Loucy (cell line): ENCODE data around the gene ACSF2.

Source experiments
- H2AFZ ChIP-seq: fragments of 200-600 bp; sonication (generic); 2 replicates; pipeline ENCODE4 v1.6.0; 2016; ENCODE audit warnings: antibody characterized with exemption, mild to moderate bottlenecking, low read length, moderate library complexity
- H3F3A ChIP-seq: fragments of 200-600 bp; 2 replicates; pipeline ENCODE4 v1.6.0; 2016; ENCODE audit warnings: antibody characterized with exemption, low read depth, mild to moderate bottlenecking
- H3K27me3 ChIP-seq: fragments of 200-600 bp; sonication (generic); 2 replicates; pipeline ENCODE4 v1.6.1; 2014; ENCODE audit warnings: low read length, mild to moderate bottlenecking; ENCODE audit not compliant: insufficient read depth, poor library complexity, severe bottlenecking
- H3K36me3 ChIP-seq: fragments of 200-600 bp; sonication (generic); 2 replicates; pipeline ENCODE4 v1.6.1; 2016; ENCODE audit warnings: low read length; ENCODE audit not compliant: insufficient read depth
- H3K4me1 ChIP-seq: fragments of 200-600 bp; sonication (generic); 2 replicates; pipeline ENCODE4 v1.5.1; 2014; ENCODE audit warnings: low read length, mild to moderate bottlenecking; ENCODE audit not compliant: insufficient read depth, poor library complexity, severe bottlenecking
- H3K4me2 ChIP-seq: fragments of 200-600 bp; sonication (generic); 2 replicates; pipeline ENCODE4 v1.6.0; 2014; ENCODE audit warnings: antibody characterized with exemption, low read length, low read depth, mild to moderate bottlenecking; ENCODE audit not compliant: poor library complexity, severe bottlenecking
- H3K4me3 ChIP-seq: fragments of 200-600 bp; sonication (generic); 2 replicates; pipeline ENCODE4 v1.5.1; 2014; ENCODE audit warnings: low read length, mild to moderate bottlenecking, mixed read lengths; ENCODE audit not compliant: poor library complexity, severe bottlenecking
- H3K79me2 ChIP-seq: fragments of 200-600 bp; sonication (generic); 2 replicates; pipeline ENCODE4 v1.6.1; 2014; ENCODE audit warnings: low read length; ENCODE audit not compliant: insufficient read depth
- H3K9ac ChIP-seq: fragments of 200-600 bp; sonication (generic); 2 replicates; pipeline ENCODE4 v1.6.0; 2014; ENCODE audit warnings: mild to moderate bottlenecking, low read depth, low read length, moderate library complexity; ENCODE audit not compliant: poor library complexity, severe bottlenecking
- H3K9me2 ChIP-seq: fragments of 200-600 bp; sonication (generic); replicated peaks from 2 replicates; pipeline ENCODE4 v1.6.1; 2016; ENCODE audit warnings: low read depth, low read length, mixed read lengths
- H3K9me3 ChIP-seq: fragments of 200-600 bp; sonication (generic); 2 replicates; pipeline ENCODE4 v1.6.1; 2014; ENCODE audit warnings: mild to moderate bottlenecking, antibody characterized with exemption, low read length, low read depth; ENCODE audit not compliant: insufficient read depth
- H4K20me1 ChIP-seq: fragments of 200-600 bp; sonication (generic); 2 replicates; pipeline ENCODE4 v1.6.0; 2014; ENCODE audit warnings: antibody characterized with exemption, low read length, mild to moderate bottlenecking; ENCODE audit not compliant: insufficient read depth, poor library complexity, severe bottlenecking
- EZH2phosphoT487 ChIP-seq: fragments of 200-600 bp; IDR thresholded peaks from 2 replicates; pipeline ENCODE4 v1.6.1; 2018; ENCODE audit warnings: antibody characterized with exemption, mild to moderate bottlenecking, moderate library complexity, borderline replicate concordance
- TF ChIP-seq, protein P1 (sequence below): fragments of 200-600 bp; sonication (generic); conservative IDR thresholded peaks from 2 replicates; pipeline ENCODE4 v1.5.1; 2014; ENCODE audit warnings: mild to moderate bottlenecking, antibody characterized with exemption, low read length

ACSF2 gene

DNA sequence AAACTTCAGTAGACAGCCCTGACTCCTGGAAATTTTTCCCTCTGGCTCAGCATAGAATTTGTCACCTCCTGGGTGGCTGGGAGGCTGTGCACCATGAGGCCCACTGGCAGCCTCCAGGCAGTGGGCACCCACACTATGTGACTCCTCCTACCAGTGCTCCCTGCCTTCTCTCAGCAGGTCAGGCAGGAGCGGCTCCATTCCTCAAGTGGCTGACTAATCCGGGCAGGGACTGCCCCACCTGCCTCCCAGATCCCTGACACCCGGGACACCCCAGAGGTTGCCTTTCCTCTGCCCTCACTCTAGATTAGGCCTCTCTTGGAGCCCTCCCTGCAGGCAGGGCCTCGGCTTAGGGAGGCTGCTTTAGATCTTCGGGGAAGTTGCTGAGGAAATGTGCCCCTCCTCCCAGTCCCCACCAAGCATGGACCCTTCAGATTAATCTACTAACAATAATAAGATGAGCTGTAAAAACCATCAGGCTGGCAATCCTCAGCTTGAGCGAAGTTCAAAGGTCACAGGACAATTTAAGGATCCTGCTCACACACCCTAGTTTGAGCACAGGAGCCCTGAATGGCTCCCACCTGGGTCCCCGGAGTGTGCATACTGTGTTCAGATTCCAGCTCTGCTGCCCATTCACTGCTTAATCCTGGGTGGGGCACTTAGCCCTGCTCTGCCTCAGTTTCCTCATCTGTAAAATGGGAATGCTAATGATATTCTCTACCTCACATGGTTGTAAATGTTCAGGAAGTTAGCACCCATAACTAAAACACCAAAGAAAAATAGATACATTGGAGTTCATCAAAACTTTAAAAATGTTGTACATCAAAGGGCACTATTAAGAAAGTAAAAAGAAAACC lies 72.2 kb downstream of the ACSF2 start:
- Histone ChIP-seq H3K4me2 (no peak overlapping the region), H3K27me3 (no peaks in the 10 kb centered on the region), H3K4me3 (no peak overlapping the region), H3K9me2 (no peaks in the 10 kb centered on the region), H4K20me1 (no peaks in the 10 kb centered on the region), H3K9me3 (no peaks in the 10 kb centered on the region), H3F3A (no peaks in the 10 kb centered on the region), H3K4me1 (no peaks in the 10 kb centered on the region), H3K36me3 (no peaks in the 10 kb centered on the region), H3K9ac (no peak overlapping the region), H2AFZ (no peak overlapping the region), H3K79me2 (no peaks in the 10 kb centered on the region)
- TF ChIP-seq EZH2phosphoT487: no peak
- TF ChIP-seq, protein P1, sequence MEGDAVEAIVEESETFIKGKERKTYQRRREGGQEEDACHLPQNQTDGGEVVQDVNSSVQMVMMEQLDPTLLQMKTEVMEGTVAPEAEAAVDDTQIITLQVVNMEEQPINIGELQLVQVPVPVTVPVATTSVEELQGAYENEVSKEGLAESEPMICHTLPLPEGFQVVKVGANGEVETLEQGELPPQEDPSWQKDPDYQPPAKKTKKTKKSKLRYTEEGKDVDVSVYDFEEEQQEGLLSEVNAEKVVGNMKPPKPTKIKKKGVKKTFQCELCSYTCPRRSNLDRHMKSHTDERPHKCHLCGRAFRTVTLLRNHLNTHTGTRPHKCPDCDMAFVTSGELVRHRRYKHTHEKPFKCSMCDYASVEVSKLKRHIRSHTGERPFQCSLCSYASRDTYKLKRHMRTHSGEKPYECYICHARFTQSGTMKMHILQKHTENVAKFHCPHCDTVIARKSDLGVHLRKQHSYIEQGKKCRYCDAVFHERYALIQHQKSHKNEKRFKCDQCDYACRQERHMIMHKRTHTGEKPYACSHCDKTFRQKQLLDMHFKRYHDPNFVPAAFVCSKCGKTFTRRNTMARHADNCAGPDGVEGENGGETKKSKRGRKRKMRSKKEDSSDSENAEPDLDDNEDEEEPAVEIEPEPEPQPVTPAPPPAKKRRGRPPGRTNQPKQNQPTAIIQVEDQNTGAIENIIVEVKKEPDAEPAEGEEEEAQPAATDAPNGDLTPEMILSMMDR: no peak

DNA sequence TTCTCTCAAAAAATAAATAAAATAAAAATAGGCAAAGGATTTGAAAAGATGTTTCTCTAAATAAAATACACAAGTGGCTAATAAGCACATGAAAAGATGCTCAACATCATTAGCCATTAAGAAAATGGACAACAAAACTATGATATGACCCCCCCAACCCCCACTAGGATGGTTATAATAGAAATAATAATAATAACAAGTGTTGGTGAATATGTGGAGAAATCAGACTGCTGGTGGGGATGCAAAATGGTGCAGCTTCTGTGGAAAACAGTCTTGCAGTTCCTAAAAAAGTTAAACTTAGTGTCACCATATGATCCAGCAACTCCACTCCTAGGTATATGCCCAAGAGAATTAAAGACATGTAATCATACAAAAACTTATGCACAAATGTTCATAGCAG lies 73.3 kb downstream of the ACSF2 start:
- H3K9ac ChIP-seq: no peak overlapping the region
- H4K20me1 ChIP-seq: no peaks in the 10 kb centered on the region
- no peak overlapping the region for H3K4me2 ChIP-seq
- H3K79me2 ChIP-seq: no peaks in the 10 kb centered on the region
- H3K4me1 ChIP-seq: no peaks in the 10 kb centered on the region
- H3K36me3 ChIP-seq: no peaks in the 10 kb centered on the region
- no peak overlapping the region for H3K4me3 ChIP-seq
- H3K9me2 ChIP-seq: no peaks in the 10 kb centered on the region
- H3F3A ChIP-seq: no peaks in the 10 kb centered on the region
- TF ChIP-seq EZH2phosphoT487: no peak
- TF ChIP-seq, protein P1: no peak
- H3K27me3 ChIP-seq: no peaks in the 10 kb centered on the region
- H3K9me3 ChIP-seq: no peaks in the 10 kb centered on the region
- H2AFZ ChIP-seq: no peak overlapping the region

DNA sequence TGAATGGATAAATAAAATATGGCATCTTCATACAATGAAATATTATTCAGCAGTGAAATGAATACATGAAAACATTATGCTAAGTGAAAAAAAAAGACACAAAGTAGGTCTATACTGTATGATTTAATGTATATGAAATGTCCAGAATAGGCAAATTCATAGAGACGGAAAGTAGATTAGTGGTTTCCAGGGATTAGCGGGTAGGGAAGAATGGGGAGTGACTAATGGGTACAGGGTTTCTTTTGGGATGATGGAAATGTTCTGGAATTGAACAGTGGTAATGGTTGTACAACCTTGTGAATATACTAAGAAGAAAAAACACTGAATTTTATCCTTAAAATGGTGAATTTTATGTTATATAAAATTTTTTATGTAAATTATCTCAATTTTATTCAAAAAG lies 73.7 kb downstream of the ACSF2 start:
- Histone ChIP-seq H3K79me2 (no peaks in the 10 kb centered on the region), H3F3A (no peaks in the 10 kb centered on the region), H3K36me3 (no peaks in the 10 kb centered on the region), H3K4me3 (no peak overlapping the region), H4K20me1 (no peaks in the 10 kb centered on the region), H3K4me1 (no peaks in the 10 kb centered on the region), H3K9ac (no peak overlapping the region), H2AFZ (no peak overlapping the region), H3K9me2 (no peaks in the 10 kb centered on the region), H3K9me3 (no peaks in the 10 kb centered on the region), H3K4me2 (no peak overlapping the region), H3K27me3 (no peaks in the 10 kb centered on the region)
- no peak for TF ChIP-seq EZH2phosphoT487
- TF ChIP-seq, protein P1: no peak
